ENCODE results near the gene CASP7.

CASP7 gene

DNA sequence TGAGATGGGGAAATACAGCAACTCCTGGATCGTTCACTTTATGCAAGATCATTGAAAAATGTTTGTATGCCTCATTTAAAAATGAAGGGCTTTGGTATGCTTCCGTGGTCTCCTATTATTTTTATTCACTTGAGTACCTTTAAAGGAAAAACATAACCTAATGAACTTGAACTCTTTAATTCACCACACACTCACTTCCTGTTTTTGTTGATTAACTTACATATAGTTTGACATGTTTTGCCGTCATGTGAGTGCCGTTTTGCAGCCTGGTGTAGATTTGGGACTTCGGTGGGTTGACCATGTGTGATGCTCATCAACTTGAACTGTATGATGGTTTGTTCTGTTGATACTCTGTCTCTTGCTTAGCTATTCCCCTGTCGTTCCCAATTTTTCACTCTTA, 28.9 kb downstream of the CASP7 start:
- no peak for DNase-seq (ENCODE audit: low read depth)
- TF ChIP-seq, protein P1, sequence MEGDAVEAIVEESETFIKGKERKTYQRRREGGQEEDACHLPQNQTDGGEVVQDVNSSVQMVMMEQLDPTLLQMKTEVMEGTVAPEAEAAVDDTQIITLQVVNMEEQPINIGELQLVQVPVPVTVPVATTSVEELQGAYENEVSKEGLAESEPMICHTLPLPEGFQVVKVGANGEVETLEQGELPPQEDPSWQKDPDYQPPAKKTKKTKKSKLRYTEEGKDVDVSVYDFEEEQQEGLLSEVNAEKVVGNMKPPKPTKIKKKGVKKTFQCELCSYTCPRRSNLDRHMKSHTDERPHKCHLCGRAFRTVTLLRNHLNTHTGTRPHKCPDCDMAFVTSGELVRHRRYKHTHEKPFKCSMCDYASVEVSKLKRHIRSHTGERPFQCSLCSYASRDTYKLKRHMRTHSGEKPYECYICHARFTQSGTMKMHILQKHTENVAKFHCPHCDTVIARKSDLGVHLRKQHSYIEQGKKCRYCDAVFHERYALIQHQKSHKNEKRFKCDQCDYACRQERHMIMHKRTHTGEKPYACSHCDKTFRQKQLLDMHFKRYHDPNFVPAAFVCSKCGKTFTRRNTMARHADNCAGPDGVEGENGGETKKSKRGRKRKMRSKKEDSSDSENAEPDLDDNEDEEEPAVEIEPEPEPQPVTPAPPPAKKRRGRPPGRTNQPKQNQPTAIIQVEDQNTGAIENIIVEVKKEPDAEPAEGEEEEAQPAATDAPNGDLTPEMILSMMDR (IDR thresholded peaks at IDR 0.05; ENCODE audit: control insufficient read depth, insufficient read depth, low read depth, low read length, missing control alignments) = no peak
- H3K4me3 ChIP-seq (ENCODE audit: control insufficient read depth, low read depth, low read length) = no peak overlapping the region

GRCh38 chr10:113709221-113709838, 29.6 kb downstream of the CASP7 start:
- H3K4me3 ChIP-seq (ENCODE audit: control insufficient read depth, low read depth, low read length) = no peak overlapping the region
- DNase-seq (ENCODE audit: low read depth) = peak; percentile 33
- TF ChIP-seq, protein P1 (IDR thresholded peaks at IDR 0.05; ENCODE audit: control insufficient read depth, insufficient read depth, low read depth, low read length, missing control alignments) = no peak

- TF ChIP-seq, protein P1 (IDR thresholded peaks at IDR 0.05; ENCODE audit: control insufficient read depth, insufficient read depth, low read depth, low read length, missing control alignments) = no peak
- no peak overlapping the region for H3K4me3 ChIP-seq (ENCODE audit: control insufficient read depth, low read depth, low read length)
- no peak for DNase-seq (ENCODE audit: low read depth)
Observed at GRCh38 chr10:113711142-113711541, 31.4 kb downstream of the CASP7 start.

- DNase-seq (ENCODE audit: low read depth) = no peak
- no peak overlapping the region for H3K4me3 ChIP-seq (ENCODE audit: control insufficient read depth, low read depth, low read length)
- TF ChIP-seq, protein P1 (IDR thresholded peaks at IDR 0.05; ENCODE audit: control insufficient read depth, insufficient read depth, low read depth, low read length, missing control alignments) = no peak
Observed at GRCh38 chr10:113712024-113712423, 32.3 kb downstream of the CASP7 start.

GRCh38 chr10:113712755-113713639, 33.3 kb downstream of the CASP7 start:
- DNase-seq (ENCODE audit: low read depth) = no peak

DNA sequence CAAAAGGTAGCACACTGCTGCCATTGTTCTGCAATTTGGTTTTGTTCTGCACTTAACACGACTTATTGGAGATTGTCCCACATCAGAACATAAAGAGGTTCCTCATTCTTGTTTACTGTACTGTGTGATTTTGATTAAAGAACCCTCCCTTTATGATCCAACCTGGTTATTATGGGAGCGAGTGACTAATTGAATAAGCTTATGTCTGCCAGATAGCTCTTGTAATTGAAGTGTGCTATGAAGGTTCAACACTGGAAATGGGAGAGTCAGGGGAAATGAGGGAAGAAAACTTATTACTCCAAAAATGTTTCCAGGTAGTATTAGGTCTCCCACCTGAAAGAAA, 33.9 kb downstream of the CASP7 start:
- no peak for DNase-seq (ENCODE audit: low read depth)
- TF ChIP-seq, protein P1 (IDR thresholded peaks at IDR 0.05; ENCODE audit: control insufficient read depth, insufficient read depth, low read depth, low read length, missing control alignments) = no peak
- H3K4me3 ChIP-seq (ENCODE audit: control insufficient read depth, low read depth, low read length) = no peak overlapping the region

More at GRCh38 chr10:113712755-113713639, 33.3 kb downstream of the CASP7 start:
- TF ChIP-seq, protein P1 (IDR thresholded peaks at IDR 0.05; ENCODE audit: control insufficient read depth, insufficient read depth, low read depth, low read length, missing control alignments) = no peak
- no peak overlapping the region for H3K4me3 ChIP-seq (ENCODE audit: control insufficient read depth, low read depth, low read length)
